Thyroid gland (tissue), 4 donors: ENCODE results near the gene TIMM8A. TPM values are rescaled to one million over a fixed set of nuclear protein-coding genes. Genes with fewer than 3 reads are reported as not detected.

Experiments
- DNase-seq, 2 donors: peaks; one replicate each; pipeline ENCODE4 v3.0.0-alpha.2; 2019
- H3K27ac ChIP-seq, 3 donors: fragments of 200-600 bp; sonication (generic); 1 replicate in 2 of 3; 2 replicates in 1 of 3; pipeline ENCODE4 v1.5.1; 2016 to 2019; ENCODE audit warnings: mild to moderate bottlenecking in 1 of 3, moderate library complexity in 1 of 3
- H3K27me3 ChIP-seq: fragments of 200-600 bp; sonication (generic); one replicate; pipeline ENCODE4 v1.5.1; 2019
- H3K36me3 ChIP-seq, 2 donors: fragments of 200-600 bp; sonication (generic); one replicate each; pipeline ENCODE4 v1.5.1; 2016 to 2019
- H3K4me1 ChIP-seq, 2 donors: fragments of 200-600 bp; sonication (generic); one replicate each; pipeline ENCODE4 v1.5.1; 2017 to 2019
- H3K4me3 ChIP-seq, 3 donors: fragments of 200-600 bp; sonication (generic); replicated peaks in 1 of 3; 1 replicate in 2 of 3; 2 replicates in 1 of 3; pipeline ENCODE4 v1.5.1; 2016; ENCODE audit warnings: mild to moderate bottlenecking in 1 of 3
- H3K9me3 ChIP-seq: fragments of 200-600 bp; sonication (generic); one replicate; pipeline ENCODE4 v1.5.1; 2017
- CTCF ChIP-seq, 6 experiments: fragments of 200-600 bp in 3 of 6; fragments of 450-650 bp in 3 of 6; sonication (generic) in 3 of 6; IDR thresholded peaks; one replicate each; pipeline ENCODE4 v1.5.1; 2016 to 2019; ENCODE audit warnings: antibody characterized with exemption in 6 of 6, mild to moderate bottlenecking in 2 of 6, inconsistent platforms in 1 of 6, moderate library complexity in 1 of 6
- POLR2A ChIP-seq, 2 donors: fragments of 450-650 bp; IDR thresholded peaks; one replicate each; pipeline ENCODE4 v1.6.1; 2017; ENCODE audit warnings: antibody characterized with exemption in 2 of 2, mild to moderate bottlenecking in 2 of 2, moderate library complexity in 1 of 2
- WGBS, 2 donors: methylation state at CpG; one replicate each; pipeline ENCODE4 v1.1.5; 2017; 5-methylcytosine and 5-hydroxymethylcytosine counted together
- intact Hi-C: fragments of 100-400 bp; cut with DNase I; formaldehyde crosslinking; loops from one replicate; pipeline ENCODE4 v1.15.1; 2023
- total RNA-seq, 4 donors: library from RNA; depleted of rRNA; stranded (reverse); fragments of >200 nt; gene quantifications; one replicate each; pipeline ENCODE4 v1.2.3, GENCODE V29; 2016

The TIMM8A gene
- 1 to 10 TPM; 3.9 to 6.4 (median 4.9) TPM for total RNA-seq

- DNase-seq = peak; percentile 79 to 81
- WGBS, 2 donors = 0 to 2% methylated on average over 10 to 11 of the region's 55 CpGs
- Histone ChIP-seq H3K4me3 (peak within 1 kb of the TSS in 2 of 3 donors; percentile 42 to 69), H3K4me1 (peaks cover 0 to 6% of the 10 kb centered on the region in 2 donors), H3K27me3 (no peaks in the 10 kb centered on the region), H3K27ac (peak within 1 kb of the TSS; percentile 78 to 91 (median 90)), H3K36me3 (no peaks in the 10 kb centered on the region), H3K9me3 (no peaks in the 10 kb centered on the region)
- intact Hi-C loops = no loop called here
- TF ChIP-seq CTCF (IDR thresholded peaks at IDR 0.05) (no peak), POLR2A (IDR thresholded peaks at IDR 0.05) (peak in 1 of 2 donors; percentile 62)
Observed at GRCh38 chrX:101348452-101349192, at the start of gene TIMM8A. Gene TIMM8A, minus strand, starts transcription at chrX:101348742. Its CDS starts 78 bp downstream, at chrX:101348664.

- intact Hi-C loops = no loop called here
- Histone ChIP-seq H3K4me1 (no peaks in the 10 kb centered on the region), H3K9me3 (no peaks in the 10 kb centered on the region), H3K27ac (no peak overlapping the region), H3K36me3 (no peaks in the 10 kb centered on the region), H3K4me3 (no peak overlapping the region), H3K27me3 (no peaks in the 10 kb centered on the region)
- TF ChIP-seq CTCF (IDR thresholded peaks at IDR 0.05) = no peak
- TF ChIP-seq POLR2A (IDR thresholded peaks at IDR 0.05) = no peak
- 37% methylated on average over 4 of the region's 4 CpGs; no CpG with 5 or more reads in 1 of the 2 donors for WGBS, 2 donors
- no peak for DNase-seq
Observed at GRCh38 chrX:101397779-101398178, 49.2 kb upstream of the TIMM8A start.

GRCh38 chrX:101395789-101396188 is 47.2 kb upstream of the TIMM8A start:
- H3K27ac ChIP-seq = no peak overlapping the region

GRCh38 chrX:101394372-101394771 is 45.8 kb upstream of the TIMM8A start:
- H3K4me1 ChIP-seq = no peaks in the 10 kb centered on the region
- no peaks in the 10 kb centered on the region for H3K36me3 ChIP-seq
- TF ChIP-seq CTCF (IDR thresholded peaks at IDR 0.05) = no peak
- H3K27me3 ChIP-seq = no peaks in the 10 kb centered on the region
- no peaks in the 10 kb centered on the region for H3K9me3 ChIP-seq
- H3K4me3 ChIP-seq = no peak overlapping the region
- intact Hi-C loops = no loop called here
- DNase-seq = no peak
- H3K27ac ChIP-seq = no peak overlapping the region

More at GRCh38 chrX:101395789-101396188, 47.2 kb upstream of the TIMM8A start:
- Histone ChIP-seq H3K9me3 (no peaks in the 10 kb centered on the region), H3K4me1 (no peaks in the 10 kb centered on the region), H3K27me3 (no peaks in the 10 kb centered on the region), H3K4me3 (no peak overlapping the region), H3K36me3 (no peaks in the 10 kb centered on the region)
- intact Hi-C loops = no loop called here
- WGBS, 2 donors = 85 to 94% methylated on average over 1 of the region's 1 CpG
- DNase-seq = no peak
- TF ChIP-seq POLR2A (IDR thresholded peaks at IDR 0.05) (no peak), CTCF (IDR thresholded peaks at IDR 0.05) (no peak)

- no peaks in the 10 kb centered on the region for H3K27me3 ChIP-seq
- H3K4me1 ChIP-seq = no peaks in the 10 kb centered on the region
- intact Hi-C loops = no loop called here
- H3K9me3 ChIP-seq = no peaks in the 10 kb centered on the region
- no peak overlapping the region for H3K27ac ChIP-seq
- no peak for DNase-seq
- 86 to 90% methylated on average over 10 to 11 of the region's 11 CpGs for WGBS, 2 donors
- TF ChIP-seq CTCF (IDR thresholded peaks at IDR 0.05) (no peak), POLR2A (IDR thresholded peaks at IDR 0.05) (no peak)
- no peak overlapping the region for H3K4me3 ChIP-seq
- no peaks in the 10 kb centered on the region for H3K36me3 ChIP-seq
Observed at GRCh38 chrX:101393530-101394305, 45.2 kb upstream of the TIMM8A start.
